ENCODE data around the gene AGBL3.

The AGBL3 gene

GRCh38 chr7:135077642-135078041, 91.3 kb downstream of the AGBL3 start:
- Mint-ChIP-seq H3K36me3 (ENCODE audit: low read depth) (no peaks in the 10 kb centered on the region), H3K9me3 (no peaks in the 10 kb centered on the region), H3K27ac (no peak overlapping the region), H3K4me3 (no peak overlapping the region), H3K4me1 (ENCODE audit: low read depth) (no peaks in the 10 kb centered on the region), H3K27me3 (ENCODE audit: low read depth) (no peaks in the 10 kb centered on the region)

GRCh38 chr7:135078051-135078450, 91.7 kb downstream of the AGBL3 start:
- Mint-ChIP-seq H3K4me1 (ENCODE audit: low read depth) (no peaks in the 10 kb centered on the region), H3K4me3 (no peak overlapping the region), H3K36me3 (ENCODE audit: low read depth) (no peaks in the 10 kb centered on the region), H3K27me3 (ENCODE audit: low read depth) (no peaks in the 10 kb centered on the region), H3K27ac (no peak overlapping the region), H3K9me3 (no peaks in the 10 kb centered on the region)

- H3K36me3 Mint-ChIP-seq (ENCODE audit: low read depth): no peaks in the 10 kb centered on the region
- H3K4me3 Mint-ChIP-seq: no peak overlapping the region
- H3K9me3 Mint-ChIP-seq: no peaks in the 10 kb centered on the region
- no peak overlapping the region for H3K27ac Mint-ChIP-seq
- H3K27me3 Mint-ChIP-seq (ENCODE audit: low read depth): no peaks in the 10 kb centered on the region
- H3K4me1 Mint-ChIP-seq (ENCODE audit: low read depth): no peaks in the 10 kb centered on the region
Observed at GRCh38 chr7:135079068-135079467, 92.8 kb downstream of the AGBL3 start.

GRCh38 chr7:135083005-135083404, 96.7 kb downstream of the AGBL3 start:
- Mint-ChIP-seq H3K4me1 (ENCODE audit: low read depth) (no peaks in the 10 kb centered on the region), H3K36me3 (ENCODE audit: low read depth) (no peaks in the 10 kb centered on the region), H3K9me3 (peaks cover 3% of the 10 kb centered on the region), H3K27me3 (ENCODE audit: low read depth) (no peaks in the 10 kb centered on the region), H3K4me3 (no peak overlapping the region), H3K27ac (no peak overlapping the region)

- no peaks in the 10 kb centered on the region for H3K27me3 Mint-ChIP-seq (ENCODE audit: low read depth)
- H3K27ac Mint-ChIP-seq: no peak overlapping the region
- H3K4me3 Mint-ChIP-seq: no peak overlapping the region
- H3K36me3 Mint-ChIP-seq (ENCODE audit: low read depth): no peaks in the 10 kb centered on the region
- H3K4me1 Mint-ChIP-seq (ENCODE audit: low read depth): no peaks in the 10 kb centered on the region
- peaks cover 12% of the 10 kb centered on the region for H3K9me3 Mint-ChIP-seq
Observed at GRCh38 chr7:135088566-135088965, 102.3 kb downstream of the AGBL3 start.

- H3K4me3 Mint-ChIP-seq: no peak overlapping the region
- H3K4me1 Mint-ChIP-seq (ENCODE audit: low read depth): no peaks in the 10 kb centered on the region
- H3K27ac Mint-ChIP-seq: no peak overlapping the region
- no peaks in the 10 kb centered on the region for H3K36me3 Mint-ChIP-seq (ENCODE audit: low read depth)
- H3K27me3 Mint-ChIP-seq (ENCODE audit: low read depth): no peaks in the 10 kb centered on the region
- H3K9me3 Mint-ChIP-seq: peaks cover 12% of the 10 kb centered on the region
Observed at GRCh38 chr7:135091717-135092116, 105.4 kb downstream of the AGBL3 start.

- Mint-ChIP-seq H3K27ac (no peak overlapping the region), H3K4me1 (ENCODE audit: low read depth) (no peaks in the 10 kb centered on the region), H3K9me3 (no peaks in the 10 kb centered on the region), H3K4me3 (no peak overlapping the region), H3K27me3 (ENCODE audit: low read depth) (no peaks in the 10 kb centered on the region), H3K36me3 (ENCODE audit: low read depth) (no peaks in the 10 kb centered on the region)
Observed at GRCh38 chr7:135094472-135095237, 108.3 kb downstream of the AGBL3 start.

- no peaks in the 10 kb centered on the region for H3K27me3 Mint-ChIP-seq (ENCODE audit: low read depth)
- H3K4me3 Mint-ChIP-seq: no peak overlapping the region
- H3K4me1 Mint-ChIP-seq (ENCODE audit: low read depth): no peaks in the 10 kb centered on the region
- no peaks in the 10 kb centered on the region for H3K9me3 Mint-ChIP-seq
- H3K36me3 Mint-ChIP-seq (ENCODE audit: low read depth): no peaks in the 10 kb centered on the region
- H3K27ac Mint-ChIP-seq: no peak overlapping the region
Observed at GRCh38 chr7:135095450-135095849, 109.1 kb downstream of the AGBL3 start.

GRCh38 chr7:135098391-135098790, 112.1 kb downstream of the AGBL3 start:
- Mint-ChIP-seq H3K9me3 (no peaks in the 10 kb centered on the region), H3K4me3 (no peak overlapping the region), H3K27me3 (ENCODE audit: low read depth) (no peaks in the 10 kb centered on the region), H3K4me1 (ENCODE audit: low read depth) (no peaks in the 10 kb centered on the region), H3K27ac (no peak overlapping the region), H3K36me3 (ENCODE audit: low read depth) (no peaks in the 10 kb centered on the region)

GRCh38 chr7:135100856-135101255, 114.5 kb downstream of the AGBL3 start:
- H3K27me3 Mint-ChIP-seq (ENCODE audit: low read depth): no peaks in the 10 kb centered on the region
- no peak overlapping the region for H3K27ac Mint-ChIP-seq
- H3K36me3 Mint-ChIP-seq (ENCODE audit: low read depth): no peaks in the 10 kb centered on the region
- H3K4me1 Mint-ChIP-seq (ENCODE audit: low read depth): no peaks in the 10 kb centered on the region
- no peak overlapping the region for H3K4me3 Mint-ChIP-seq
- H3K9me3 Mint-ChIP-seq: peaks cover 2% of the 10 kb centered on the region

- Mint-ChIP-seq H3K4me3 (no peak overlapping the region), H3K4me1 (ENCODE audit: low read depth) (no peaks in the 10 kb centered on the region), H3K36me3 (ENCODE audit: low read depth) (no peaks in the 10 kb centered on the region), H3K27me3 (ENCODE audit: low read depth) (peaks cover 4% of the 10 kb centered on the region), H3K27ac (no peak overlapping the region), H3K9me3 (peaks cover 6% of the 10 kb centered on the region)
Observed at GRCh38 chr7:135102372-135102771, 116.1 kb downstream of the AGBL3 start.

GRCh38 chr7:135109562-135109961, 123.3 kb downstream of the AGBL3 start:
- H3K27me3 Mint-ChIP-seq (ENCODE audit: low read depth): peaks cover 6% of the 10 kb centered on the region
- peaks cover 6% of the 10 kb centered on the region for H3K9me3 Mint-ChIP-seq
- H3K27ac Mint-ChIP-seq: no peak overlapping the region
- H3K36me3 Mint-ChIP-seq (ENCODE audit: low read depth): no peaks in the 10 kb centered on the region
- H3K4me3 Mint-ChIP-seq: no peak overlapping the region
- H3K4me1 Mint-ChIP-seq (ENCODE audit: low read depth): no peaks in the 10 kb centered on the region

- H3K4me1 Mint-ChIP-seq (ENCODE audit: low read depth): no peaks in the 10 kb centered on the region
- H3K9me3 Mint-ChIP-seq: peaks cover 6% of the 10 kb centered on the region
- peaks cover 6% of the 10 kb centered on the region for H3K27me3 Mint-ChIP-seq (ENCODE audit: low read depth)
- H3K36me3 Mint-ChIP-seq (ENCODE audit: low read depth): no peaks in the 10 kb centered on the region
- H3K27ac Mint-ChIP-seq: no peak overlapping the region
- no peak overlapping the region for H3K4me3 Mint-ChIP-seq
Observed at GRCh38 chr7:135109976-135110375, 123.7 kb downstream of the AGBL3 start.

GRCh38 chr7:135111379-135111778, 125.1 kb downstream of the AGBL3 start:
- no peak overlapping the region for H3K27ac Mint-ChIP-seq
- no peaks in the 10 kb centered on the region for H3K9me3 Mint-ChIP-seq
- no peak overlapping the region for H3K4me3 Mint-ChIP-seq
- peaks cover 6% of the 10 kb centered on the region for H3K27me3 Mint-ChIP-seq (ENCODE audit: low read depth)
- no peaks in the 10 kb centered on the region for H3K4me1 Mint-ChIP-seq (ENCODE audit: low read depth)
- no peaks in the 10 kb centered on the region for H3K36me3 Mint-ChIP-seq (ENCODE audit: low read depth)

GRCh38 chr7:135114622-135115021, 128.3 kb downstream of the AGBL3 start:
- no peak overlapping the region for H3K4me3 Mint-ChIP-seq
- no peaks in the 10 kb centered on the region for H3K4me1 Mint-ChIP-seq (ENCODE audit: low read depth)
- H3K27me3 Mint-ChIP-seq (ENCODE audit: low read depth): no peaks in the 10 kb centered on the region
- H3K27ac Mint-ChIP-seq: no peak overlapping the region
- no peaks in the 10 kb centered on the region for H3K36me3 Mint-ChIP-seq (ENCODE audit: low read depth)
- H3K9me3 Mint-ChIP-seq: peaks cover 7% of the 10 kb centered on the region

- Mint-ChIP-seq H3K36me3 (ENCODE audit: low read depth) (no peaks in the 10 kb centered on the region), H3K27ac (no peak overlapping the region), H3K4me3 (no peak overlapping the region), H3K27me3 (ENCODE audit: low read depth) (no peaks in the 10 kb centered on the region), H3K4me1 (ENCODE audit: low read depth) (no peaks in the 10 kb centered on the region), H3K9me3 (peaks cover 16% of the 10 kb centered on the region)
Observed at GRCh38 chr7:135117096-135117495, 130.8 kb downstream of the AGBL3 start.
